ENCODE results near the gene RPUSD1. TPM values are rescaled to one million over a fixed set of nuclear protein-coding genes. Genes with fewer than 3 reads are reported as not detected.
"Not testable (repeated sequence)": the region's sequence is repeated elsewhere in the genome, so short reads cannot be mapped to it uniquely, and the experiment has no call there.

The RPUSD1 gene
- total RNA-seq, 1 experiment from 2014 or later = 114 TPM

DNA sequence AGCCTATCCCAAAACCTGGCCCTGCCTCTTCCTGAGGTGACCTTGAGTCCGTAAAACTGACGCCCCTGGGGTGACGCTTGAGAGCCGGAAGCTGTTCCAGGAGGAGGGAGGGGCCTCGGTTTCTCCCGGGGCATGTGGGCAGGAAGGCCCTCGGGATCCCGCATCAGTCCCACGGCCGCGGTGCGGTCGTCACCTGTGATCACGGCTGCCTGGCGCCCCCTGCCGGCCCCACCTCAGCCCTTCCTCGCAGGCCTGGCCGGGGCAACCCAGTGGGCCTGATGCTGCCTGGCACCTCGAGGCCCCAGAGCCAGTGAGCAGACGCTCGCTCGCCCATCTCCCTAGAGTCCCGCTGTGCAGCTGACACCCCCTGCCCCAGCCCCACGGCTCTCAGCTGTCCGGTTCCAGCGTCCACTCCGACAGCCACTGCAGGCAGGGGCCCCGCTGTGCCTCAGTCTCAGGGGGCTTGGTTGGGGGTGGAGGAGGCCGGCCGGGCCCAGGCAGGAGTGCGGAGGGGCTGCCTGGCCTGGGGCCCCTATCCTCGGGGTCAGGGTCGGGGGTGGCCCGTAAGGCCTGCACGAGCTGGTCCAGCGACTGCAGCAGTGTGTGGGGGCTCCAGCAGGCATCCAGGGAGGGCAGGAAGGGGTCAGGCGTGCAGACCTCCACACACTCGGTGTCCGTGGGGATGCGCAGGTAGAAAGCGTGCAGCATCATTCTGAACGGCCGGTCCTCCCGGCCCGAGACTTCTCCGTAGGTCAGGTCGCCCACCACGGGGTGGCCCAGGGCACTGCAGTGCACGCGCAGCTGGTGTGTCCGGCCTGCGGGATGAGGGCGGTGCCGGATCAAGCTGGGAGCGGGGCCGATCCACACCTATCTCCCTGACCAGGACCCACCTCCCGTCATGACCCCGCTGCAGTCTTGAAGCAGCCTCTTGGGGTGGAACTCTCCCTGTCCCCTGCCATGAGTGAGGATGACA is 2.3 kb downstream of the RPUSD1 start:
- peak; percentile 51 for DNase-seq (ENCODE audit: low read depth)

DNA sequence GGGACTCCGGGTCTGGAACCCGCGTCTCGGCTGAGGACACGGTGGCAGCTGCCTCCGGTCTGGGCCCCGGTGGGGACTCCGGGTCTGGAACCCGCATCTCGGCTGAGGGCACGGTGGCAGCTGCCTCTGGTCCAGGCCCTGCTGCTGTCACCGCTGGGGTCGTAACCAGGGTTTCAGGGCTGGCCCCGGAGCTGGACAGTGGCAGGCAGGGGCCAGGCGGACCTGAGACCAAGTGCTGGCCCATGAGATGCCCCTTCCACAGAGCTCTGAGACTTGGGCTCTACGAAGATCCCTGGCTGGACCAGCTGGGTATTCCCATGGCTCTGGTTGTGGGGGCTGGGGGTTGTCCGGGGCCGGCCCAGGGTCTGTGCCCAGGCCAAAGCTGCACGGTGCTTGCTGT is 3.8 kb downstream of the RPUSD1 start:
- no peak for DNase-seq (ENCODE audit: low read depth)

DNA sequence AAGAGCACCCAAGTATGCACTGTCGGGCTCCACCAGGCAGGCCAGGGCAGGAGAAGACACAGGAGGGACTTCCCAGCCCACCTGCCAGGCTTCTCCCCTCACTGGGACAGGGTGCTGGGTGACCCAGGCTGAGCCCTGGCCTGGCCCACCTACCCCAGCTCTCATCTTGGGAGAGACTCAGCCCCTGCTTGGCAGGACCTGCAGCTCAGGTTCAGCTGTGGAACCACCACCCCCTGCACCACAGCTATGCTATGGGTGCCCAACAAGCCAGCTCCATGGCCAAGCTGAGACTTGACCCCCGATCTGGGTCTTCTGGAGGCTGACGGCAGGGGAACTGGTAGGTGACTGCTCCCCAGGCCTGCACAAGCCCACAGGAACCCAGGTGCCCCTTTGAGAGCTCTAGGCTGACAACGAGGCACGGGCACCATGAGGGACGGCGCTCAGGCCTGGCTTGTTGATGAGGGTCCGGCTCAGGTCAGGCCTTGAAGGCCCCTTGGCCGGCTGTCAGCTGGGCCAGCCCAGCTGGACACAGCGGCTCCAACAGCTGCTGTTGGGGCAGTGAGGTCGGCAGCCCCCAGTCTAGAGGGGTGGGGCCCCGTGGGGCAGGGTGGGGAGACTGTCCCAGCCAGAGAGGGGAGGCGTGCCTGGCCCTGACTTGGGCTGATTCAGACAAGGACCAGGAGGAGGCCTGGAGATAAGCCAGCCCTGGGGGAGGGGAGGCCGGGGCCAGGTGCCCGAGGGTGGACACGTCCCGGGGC is 4.6 kb downstream of the RPUSD1 start:
- no peak for DNase-seq (ENCODE audit: low read depth)

DNA sequence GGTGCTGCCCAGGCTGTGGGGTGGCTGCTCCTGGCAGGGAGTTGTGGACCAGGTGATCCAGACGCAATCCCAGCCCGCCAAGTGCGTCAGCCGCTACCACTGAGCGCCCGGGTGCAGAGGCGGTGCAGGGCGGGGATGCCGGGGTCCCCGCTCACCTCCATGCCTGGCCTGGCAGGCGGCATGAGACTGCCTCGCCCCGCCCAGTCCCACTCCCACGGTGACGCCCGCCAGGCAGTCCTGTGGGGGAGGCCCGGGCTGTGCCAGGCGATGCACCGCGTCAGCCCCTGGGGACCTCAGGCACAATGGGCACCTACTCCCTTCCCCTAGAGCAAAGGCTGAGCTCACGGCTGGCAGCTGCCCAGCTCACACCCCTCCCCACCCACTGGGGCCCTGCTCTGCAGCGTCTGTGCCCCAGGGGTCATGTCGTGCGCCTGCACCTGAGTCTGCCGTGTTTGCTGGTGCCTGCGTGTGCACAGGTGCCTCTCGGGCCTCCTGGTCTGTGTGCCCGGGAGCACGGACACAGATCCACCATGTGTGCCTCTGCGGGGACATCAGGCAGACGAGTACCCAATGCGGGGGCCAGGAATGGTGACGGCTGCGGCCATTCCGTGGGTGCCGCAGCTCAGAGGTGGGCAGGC is 5.3 kb downstream of the RPUSD1 start:
- DNase-seq (ENCODE audit: low read depth) = no peak

DNA sequence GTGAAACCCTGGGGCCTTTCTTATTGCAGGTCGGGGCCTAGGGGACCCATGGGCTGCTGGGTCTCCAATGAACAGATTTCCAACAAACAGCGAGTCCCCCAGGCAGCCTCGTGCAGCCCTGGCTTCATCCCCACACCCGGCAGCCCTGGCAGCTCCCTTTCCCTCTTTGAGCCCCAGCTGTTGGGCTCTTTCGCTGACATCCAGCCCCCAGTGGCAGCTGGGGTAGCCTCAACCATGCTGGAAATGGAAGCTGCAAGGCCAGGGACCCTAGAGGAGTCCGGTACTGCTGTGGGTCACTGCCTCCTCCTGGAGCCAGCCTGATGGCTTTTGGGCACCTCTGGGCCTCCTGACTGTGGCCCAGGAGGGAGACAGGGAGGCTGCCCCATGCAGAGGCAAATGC is 5.9 kb downstream of the RPUSD1 start:
- DNase-seq (ENCODE audit: low read depth) = no peak

DNA sequence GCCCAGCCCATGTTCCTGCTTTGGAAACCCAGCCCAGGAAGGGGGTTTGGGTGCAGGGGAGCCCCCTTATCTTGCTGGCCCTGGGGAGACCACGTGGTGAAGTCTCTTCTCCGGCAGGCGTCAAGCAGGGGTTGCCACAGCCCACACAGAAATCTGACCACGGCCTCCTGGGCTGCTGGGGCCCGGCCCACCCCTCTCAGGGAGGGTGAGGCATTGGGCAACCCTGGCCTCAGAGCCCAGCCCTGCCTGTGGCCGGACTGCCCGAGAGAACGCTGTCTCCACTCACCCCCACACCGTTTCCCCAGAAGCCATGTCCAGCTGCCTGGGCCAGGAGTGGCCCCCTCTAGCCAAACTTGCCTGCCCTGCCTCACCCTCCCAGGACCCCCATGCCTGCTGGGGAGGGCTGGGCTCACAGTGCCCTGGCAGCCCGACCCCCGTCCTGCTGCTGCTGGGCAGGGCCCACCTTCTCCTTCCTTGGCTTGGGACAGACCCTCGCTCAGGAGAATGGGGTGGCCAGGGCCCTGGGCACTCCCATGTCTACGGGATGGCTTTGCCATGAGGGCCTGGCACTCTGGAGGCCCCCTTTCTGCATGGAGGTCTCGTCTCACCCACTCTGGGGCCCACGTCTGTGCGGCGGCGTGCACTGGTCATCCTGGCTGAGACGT is 6.7 kb downstream of the RPUSD1 start:
- DNase-seq (ENCODE audit: low read depth) = no peak

DNA sequence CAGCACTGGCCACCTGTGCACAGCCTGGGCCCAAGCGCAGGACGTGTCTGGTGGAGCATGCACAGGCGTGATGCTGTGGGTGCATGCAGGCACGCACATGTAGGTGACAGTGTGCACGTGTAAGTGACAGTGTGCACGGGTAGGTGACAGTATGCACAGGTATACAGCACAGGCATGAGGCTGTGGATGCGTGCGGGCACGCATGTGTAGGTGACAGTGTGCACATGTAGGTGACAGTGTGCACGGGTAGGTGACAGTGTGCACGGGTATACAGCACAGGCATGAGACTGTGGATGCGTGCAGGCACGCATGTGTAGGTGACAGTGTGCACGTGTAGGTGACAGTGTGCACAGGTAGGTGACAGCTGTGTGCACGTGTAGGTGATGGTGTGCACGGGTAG is 7.9 kb downstream of the RPUSD1 start:
- DNase-seq (ENCODE audit: low read depth) = no peak

DNA sequence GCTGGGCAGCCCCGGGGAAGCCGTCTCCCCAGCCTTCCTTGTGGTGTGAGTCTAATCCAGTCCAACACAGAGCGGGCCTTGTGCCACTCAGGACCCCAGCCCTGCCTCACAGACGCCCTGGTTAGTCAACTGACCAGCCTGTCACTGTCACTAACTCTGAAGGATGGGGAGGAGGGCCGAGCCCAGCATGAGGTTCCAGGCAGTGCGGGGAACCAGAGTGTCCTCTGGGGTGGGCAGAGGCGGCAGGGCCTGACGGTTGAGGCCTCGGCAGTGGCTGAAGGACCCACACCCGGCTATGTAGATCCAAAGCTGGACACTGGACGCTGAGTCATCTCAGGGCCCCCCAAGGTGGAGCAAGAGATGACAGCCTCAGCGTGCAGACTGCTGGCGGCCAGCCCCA is 8.6 kb downstream of the RPUSD1 start:
- no peak for DNase-seq (ENCODE audit: low read depth)

DNA sequence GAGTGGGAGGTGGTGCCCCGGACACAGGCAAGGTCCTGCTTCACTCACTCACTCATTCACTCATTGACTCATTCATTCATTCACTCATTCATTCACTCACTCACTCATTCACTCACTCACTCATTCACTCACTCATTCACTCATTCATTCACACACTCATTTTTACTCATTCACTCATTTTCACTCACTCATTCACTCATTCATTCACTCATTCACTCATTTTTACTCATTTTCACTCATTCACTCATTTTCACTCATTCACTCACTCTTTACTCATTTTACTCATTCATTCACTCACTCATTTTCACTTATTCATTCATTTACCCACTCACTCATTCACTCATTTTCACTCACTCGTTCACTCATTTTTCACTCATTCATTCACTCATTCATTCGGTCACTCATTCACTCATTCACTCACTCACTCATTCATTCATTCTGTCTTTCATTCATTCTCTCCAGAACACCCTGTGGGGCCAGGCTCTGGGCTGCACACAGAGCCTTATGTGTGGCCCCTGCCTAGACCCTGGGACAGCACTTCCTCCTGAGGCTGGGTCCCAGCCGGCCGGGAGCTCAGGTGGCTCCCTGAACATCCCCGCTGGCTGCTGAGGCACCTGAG is 9.2 kb downstream of the RPUSD1 start:
- no peak for DNase-seq (ENCODE audit: low read depth)

DNA sequence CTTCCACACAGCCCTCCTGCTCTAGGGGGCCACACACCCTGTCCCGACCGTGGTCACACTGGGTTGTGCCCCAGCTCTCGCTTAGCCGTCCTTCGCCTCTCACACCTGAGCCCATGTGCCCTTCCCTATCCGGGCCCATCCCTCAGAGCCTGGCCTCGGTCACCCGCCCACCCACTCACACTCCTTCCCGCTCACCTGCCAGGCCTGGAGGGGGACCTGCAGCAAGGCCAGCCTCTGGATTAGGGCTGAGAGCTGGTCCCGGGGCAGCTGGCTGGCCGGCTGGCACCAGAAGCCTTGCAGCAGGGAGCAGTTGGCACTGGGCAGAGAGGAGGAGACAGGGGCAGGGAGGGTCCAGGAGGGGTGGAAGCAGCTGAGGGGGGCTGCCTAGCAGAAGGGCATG is 9.7 kb downstream of the RPUSD1 start:
- DNase-seq (ENCODE audit: low read depth) = no peak

DNA sequence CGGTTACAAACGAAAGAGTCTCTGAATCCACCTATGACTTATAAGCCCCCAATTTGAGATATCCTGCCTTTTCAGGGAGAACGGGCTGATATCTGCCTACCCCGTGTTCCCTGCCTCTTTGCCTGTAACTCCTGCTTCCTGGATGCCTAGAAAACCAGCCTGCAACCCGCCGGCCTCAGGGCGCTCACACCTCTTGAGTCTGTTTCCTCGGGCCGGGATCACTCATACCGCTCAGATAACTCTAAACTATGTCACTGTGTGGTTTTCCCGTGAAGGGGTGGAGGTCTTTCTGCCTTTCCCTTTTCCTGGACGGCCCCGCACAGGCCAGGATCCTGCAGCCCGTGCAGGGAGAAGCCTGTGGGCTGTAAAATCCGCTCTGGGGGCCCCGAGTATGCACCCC is 10.4 kb downstream of the RPUSD1 start:
- peak; percentile 65 for DNase-seq (ENCODE audit: low read depth)

DNA sequence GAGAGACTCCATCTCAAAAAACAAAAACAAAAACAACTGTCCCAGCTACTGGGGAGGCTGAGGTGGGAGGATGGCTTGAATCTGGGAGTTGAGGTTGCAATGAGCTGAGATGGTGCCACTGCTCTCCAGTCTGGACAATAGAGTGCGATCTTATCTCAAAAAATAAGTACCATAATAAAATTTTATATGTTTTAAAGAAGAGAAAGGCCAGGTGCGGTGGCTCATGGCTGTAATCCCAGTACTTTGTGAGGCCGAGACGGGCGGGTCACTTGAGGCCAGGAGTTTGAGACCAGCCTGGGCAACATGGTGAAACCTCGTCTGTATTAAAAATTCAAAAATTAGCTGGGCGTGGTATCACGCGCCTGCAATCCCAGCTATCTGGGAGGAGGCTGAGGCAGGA is 11.4 kb downstream of the RPUSD1 start:
- DNase-seq (ENCODE audit: low read depth) = no peak

DNA sequence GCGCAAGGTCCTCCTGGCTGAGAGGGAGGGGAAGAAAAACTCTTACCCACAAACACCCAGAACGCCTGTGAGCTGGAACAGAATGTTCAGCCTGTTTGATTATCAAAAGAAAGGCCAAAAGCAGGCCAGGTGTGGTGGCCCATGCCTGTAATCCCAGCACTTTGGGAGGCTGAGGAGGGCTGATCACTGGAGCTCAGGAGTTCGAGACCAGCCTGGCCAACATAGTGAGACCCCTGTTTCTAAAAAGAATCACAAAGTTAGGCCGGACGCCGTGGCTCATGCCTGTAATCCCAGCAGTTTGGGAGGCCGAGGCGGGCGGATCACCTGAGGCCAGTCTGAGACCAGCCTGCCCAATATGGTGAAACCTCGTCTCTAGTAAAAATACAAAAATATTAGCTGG is 11.9 kb downstream of the RPUSD1 start:
- DNase-seq (ENCODE audit: low read depth) = not testable (repeated sequence)

DNA sequence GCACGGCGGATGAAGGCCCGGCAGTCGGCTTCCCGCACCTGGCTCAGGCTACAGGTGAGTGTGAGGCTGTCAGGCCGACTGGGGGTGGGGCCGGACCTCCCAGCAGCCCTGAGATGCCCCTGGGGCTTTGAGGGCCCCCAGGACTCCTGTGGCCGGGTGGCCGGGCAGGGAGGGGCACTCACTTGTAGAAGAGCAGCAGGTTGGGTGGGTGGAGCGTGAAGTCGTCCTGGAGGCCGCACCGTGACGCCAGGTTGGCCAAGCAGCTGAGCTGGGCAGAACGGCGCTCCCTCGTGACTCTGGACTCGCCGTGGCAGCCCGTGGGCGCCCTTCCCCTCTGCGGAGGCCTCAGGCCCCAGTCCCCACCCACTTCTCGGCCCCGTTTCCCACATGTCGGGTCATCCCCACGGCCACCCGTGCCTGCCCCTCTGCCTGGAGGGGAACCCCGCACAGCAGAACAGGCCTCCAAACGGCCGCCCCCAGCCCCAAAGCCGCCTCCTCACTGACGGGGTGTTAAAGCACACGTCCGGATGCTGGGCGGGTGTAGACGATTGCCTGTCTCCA is 12.9 kb downstream of the RPUSD1 start:
- no peak for DNase-seq (ENCODE audit: low read depth)

DNA sequence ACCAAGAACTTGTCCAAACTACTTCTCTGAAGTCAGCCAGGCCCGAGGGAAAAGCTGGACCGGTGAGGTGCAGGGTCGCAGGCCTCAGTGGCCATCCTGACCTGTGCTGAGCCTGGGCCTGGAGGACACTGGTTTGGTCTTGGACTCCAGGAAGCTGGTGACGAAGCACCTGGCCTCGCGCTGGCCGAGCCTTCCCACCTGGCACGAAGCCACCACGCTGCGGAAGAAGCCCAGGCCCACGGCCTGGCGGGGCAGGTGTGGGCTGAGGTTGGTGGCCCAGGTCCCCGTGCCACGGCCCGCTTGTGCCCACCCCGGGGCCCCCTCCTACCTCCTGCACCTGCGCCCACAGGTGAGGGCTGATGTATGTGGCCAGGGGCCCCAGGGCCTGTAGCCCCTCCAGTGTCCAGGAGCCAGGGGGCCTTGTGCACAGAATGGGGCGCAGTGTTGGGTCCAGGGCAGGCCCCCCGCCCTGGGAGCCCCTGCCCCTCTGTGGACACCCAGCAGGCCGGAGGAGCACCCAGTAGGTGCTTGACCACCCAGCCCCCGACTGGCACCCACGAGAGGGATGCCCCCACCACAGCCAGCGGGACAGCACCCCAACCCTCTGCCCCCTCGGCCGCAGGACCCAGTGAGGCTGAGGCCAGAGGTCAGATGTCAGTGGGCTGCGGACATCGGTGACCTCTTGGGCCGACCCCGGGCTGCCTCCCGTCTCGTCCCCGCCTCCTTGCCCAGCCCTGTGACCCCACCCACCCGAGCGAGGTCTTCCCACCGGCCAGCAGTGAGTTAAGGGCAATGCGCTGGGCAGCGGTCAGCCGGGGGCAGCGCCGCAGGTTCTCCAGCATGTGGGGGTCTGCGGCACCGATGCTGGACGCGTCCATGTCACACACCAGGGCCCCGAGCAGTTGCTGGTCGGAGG is 13.8 kb downstream of the RPUSD1 start:
- DNase-seq (ENCODE audit: low read depth) = no peak

DNA sequence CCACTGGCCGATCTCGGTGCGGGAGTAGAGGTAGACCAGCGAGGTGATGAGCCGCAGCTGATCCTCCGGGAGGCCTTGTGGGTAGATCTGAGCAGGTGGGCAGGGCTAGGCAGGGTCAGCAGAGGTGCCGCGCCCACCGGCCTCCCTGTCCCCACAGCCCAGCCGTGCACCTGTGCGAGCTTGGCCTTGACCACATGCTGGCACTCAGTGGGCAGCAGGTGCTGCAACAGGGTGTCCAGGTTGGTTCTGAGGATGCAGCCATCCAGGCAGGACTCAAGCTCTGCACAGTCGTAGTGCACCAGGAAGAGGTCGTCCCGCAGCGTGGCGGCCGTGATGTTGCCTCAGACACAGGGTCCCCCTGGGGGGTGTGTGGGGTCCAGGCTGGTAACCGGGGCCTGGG is 15.2 kb downstream of the RPUSD1 start:
- DNase-seq (ENCODE audit: low read depth) = no peak

DNA sequence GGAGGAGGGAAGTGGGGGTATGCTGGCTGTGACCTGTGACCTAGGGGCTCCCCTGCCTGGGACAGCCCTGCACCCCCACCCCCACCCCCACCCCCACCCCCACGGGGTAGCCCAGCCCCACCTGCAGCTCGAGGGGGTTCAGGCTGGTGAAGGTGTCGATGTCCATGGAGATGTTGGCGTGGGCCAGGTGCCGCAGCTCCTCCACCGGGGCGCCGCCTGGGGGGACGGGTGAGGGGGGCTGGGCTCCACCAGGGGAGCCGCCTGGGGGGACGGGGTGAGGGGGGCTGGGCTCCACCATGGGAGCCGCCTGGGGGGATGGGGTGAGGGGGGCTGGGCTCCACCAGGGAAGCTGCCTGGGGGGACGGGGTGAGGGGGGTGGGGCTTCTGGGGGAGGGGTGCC is 17.8 kb downstream of the RPUSD1 start:
- no peak for DNase-seq (ENCODE audit: low read depth)

DNA sequence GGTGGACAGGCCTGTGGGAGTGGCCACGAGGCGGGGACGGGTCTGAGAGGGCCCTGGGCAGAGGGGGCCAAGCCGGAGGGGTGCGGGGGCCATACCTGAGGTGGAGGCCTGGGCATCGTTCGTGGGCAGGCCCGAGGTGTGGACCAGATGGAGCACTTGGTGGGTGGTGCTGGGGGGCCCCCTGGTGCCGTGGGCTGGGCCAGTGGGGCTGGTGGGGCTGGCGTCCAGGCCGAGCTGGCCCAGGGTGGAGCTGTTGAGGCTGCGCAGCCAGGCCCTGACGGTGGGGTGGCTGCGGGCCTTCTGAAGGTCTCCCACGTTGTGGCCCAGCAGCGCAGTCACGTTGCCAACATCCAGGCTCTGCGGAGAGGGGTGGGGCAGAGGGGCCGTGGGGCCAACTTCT is 18.2 kb downstream of the RPUSD1 start:
- no peak for DNase-seq (ENCODE audit: low read depth)

DNA sequence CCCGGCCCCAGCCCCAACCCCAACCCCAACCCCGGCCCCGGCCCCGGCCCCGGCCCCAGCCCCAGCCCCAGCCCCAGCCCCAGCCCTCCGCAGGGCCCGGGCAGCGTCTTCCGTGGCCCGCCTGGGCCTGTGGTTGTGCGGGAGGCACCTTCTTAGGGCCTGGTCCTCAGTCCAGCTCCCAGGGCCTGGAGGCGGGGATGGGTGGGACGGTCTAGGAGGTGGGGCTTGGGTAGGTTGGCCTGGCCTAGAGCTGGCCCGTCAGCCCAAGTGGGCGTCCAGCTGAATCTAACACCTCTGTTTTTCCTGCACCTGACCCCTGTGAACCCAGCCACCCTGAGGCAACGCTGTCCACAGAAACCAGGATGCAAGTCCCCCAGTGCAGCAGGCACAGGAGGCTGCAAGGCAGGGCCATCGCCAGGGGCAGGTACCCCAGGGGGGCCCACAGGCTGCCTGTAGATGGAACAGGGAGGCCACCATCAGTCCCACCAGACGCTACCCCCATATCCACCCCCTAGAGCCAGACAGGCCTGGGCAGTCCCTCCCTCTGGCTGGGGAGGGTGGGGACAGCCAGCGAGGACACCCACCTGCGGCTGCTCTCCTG is 18.9 kb downstream of the RPUSD1 start:
- DNase-seq (ENCODE audit: low read depth) = no peak
